ENCODE results near the gene GLRX2. TPM values are rescaled to one million over a fixed set of nuclear protein-coding genes. Genes with fewer than 3 reads are reported as not detected.

The GLRX2 gene
- total RNA-seq, 1 experiment from 2014 or later = 30.6 TPM

DNA sequence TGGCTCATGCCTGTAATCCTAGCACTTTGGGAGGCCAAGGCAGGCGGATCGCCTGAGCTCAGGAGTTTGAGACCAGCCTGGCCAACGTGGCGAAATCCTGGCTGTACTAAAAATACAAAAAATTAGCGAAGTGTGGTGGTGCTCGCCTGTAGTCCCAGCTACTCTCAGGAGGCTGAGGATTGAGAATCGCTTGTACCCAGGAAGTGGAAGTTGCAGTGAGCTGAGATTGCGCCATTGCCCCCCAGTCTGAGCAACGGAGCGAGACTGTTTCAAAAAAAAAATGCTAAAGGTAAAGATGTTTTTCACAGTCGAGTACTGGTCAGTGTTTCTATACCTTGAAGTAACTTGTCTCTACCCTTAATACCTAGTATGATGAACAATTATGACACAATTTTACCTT is 11.1 kb downstream of the GLRX2 start:
- RAD21 ChIA-PET (ENCODE audit: low non-redundant PET in 1 of 2, low total read pairs in 2 of 2, uncharacterized antibody in 2 of 2, unreplicated experiment in 2 of 2) = no interaction called here
- intact Hi-C loops (cut with micrococcal nuclease) = no loop called here
- H3K79me2 ChIP-seq (ENCODE audit: insufficient read depth, low read length) = no peaks in the 10 kb centered on the region
- peaks cover 13 to 18% of the 10 kb centered on the region in 2 experiments; a peak in 3 of 4 replicates for H3K36me3 ChIP-seq (ENCODE audit: control insufficient read depth in 1 of 2, insufficient read depth in 2 of 2, low read length in 2 of 2)
- no peak overlapping the region for H3K4me3 ChIP-seq (replicated peaks in 1 of 2; ENCODE audit: low read depth in 1 of 2, low read length in 2 of 2)
- H3K27me3 ChIP-seq (ENCODE audit: insufficient read depth, low read length) = no peaks in the 10 kb centered on the region
- no peak overlapping the region for H3K4me2 ChIP-seq (ENCODE audit: low read length)
- ATAC-seq (no peak), DNase-seq (ENCODE audit: low read depth, low spot score) (no peak)
- H3K9me2 ChIP-seq (ENCODE audit: insufficient read depth) = no peaks in the 10 kb centered on the region
- H3K9me3 ChIP-seq (ENCODE audit: control insufficient read depth in 1 of 2, insufficient read depth in 1 of 2, low read depth in 1 of 2, low read length in 2 of 2) = no peaks in the 10 kb centered on the region
- no peak overlapping the region for H2AFZ ChIP-seq (ENCODE audit: low read depth, low read length, poor library complexity, severe bottlenecking)
- POLR2A ChIA-PET = no interaction called here
- CTCF ChIA-PET = no interaction called here
- H3K9ac ChIP-seq (ENCODE audit: low read length) = no peak overlapping the region
- no peak overlapping the region for H3K27ac ChIP-seq (ENCODE audit: low read depth, low read length)
- TF ChIP-seq, protein P1, sequence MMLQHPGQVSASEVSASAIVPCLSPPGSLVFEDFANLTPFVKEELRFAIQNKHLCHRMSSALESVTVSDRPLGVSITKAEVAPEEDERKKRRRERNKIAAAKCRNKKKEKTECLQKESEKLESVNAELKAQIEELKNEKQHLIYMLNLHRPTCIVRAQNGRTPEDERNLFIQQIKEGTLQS (IDR thresholded peaks at IDR 0.05) = no peak
- TF ChIP-seq EZH2 (IDR thresholded peaks at IDR 0.05) = no peak
- no TSS peak for BruUV-seq (replicated peaks)
- H4K20me1 ChIP-seq (ENCODE audit: insufficient read depth) = no peaks in the 10 kb centered on the region
- no peaks in the 10 kb centered on the region for H3K4me1 ChIP-seq (ENCODE audit: control insufficient read depth in 1 of 2, insufficient read depth in 2 of 2, low read length in 2 of 2)

DNA sequence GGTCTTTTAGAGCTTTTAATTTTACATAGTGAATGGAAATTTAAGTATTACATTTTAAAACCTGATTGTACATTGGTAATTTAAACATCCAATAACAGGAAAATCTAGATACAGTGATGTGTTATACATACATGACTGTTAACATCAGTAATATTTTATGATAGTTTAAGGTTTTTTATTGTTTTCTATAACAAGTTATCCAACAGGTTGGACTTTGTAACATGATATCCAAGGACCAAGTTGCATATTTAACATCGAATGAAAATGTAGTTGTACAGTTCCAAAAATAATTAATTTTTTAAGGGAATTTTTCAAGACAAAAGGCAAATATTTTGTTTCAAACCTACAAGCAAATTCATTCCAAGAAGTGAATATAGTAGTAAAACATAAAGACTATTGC is 14.3 kb downstream of the GLRX2 start:
- POLR2A ChIA-PET = interaction anchor here (1.5 kb wide), 1 partner anchor 14 kb away, joined by 3 read pairs; the partner anchor contains the start of gene GLRX2
- no TSS peak for BruUV-seq (replicated peaks)
- Histone ChIP-seq H3K27me3 (ENCODE audit: insufficient read depth, low read length) (no peaks in the 10 kb centered on the region), H3K4me3 (replicated peaks in 1 of 2; ENCODE audit: low read depth in 1 of 2, low read length in 2 of 2) (no peak overlapping the region), H3K27ac (ENCODE audit: low read depth, low read length) (no peak overlapping the region), H3K79me2 (ENCODE audit: insufficient read depth, low read length) (no peaks in the 10 kb centered on the region), H3K4me1 (ENCODE audit: control insufficient read depth in 1 of 2, insufficient read depth in 2 of 2, low read length in 2 of 2) (no peaks in the 10 kb centered on the region), H3K9ac (ENCODE audit: low read length) (no peak overlapping the region), H3K36me3 (ENCODE audit: control insufficient read depth in 1 of 2, insufficient read depth in 2 of 2, low read length in 2 of 2) (peaks cover 3 to 9% of the 10 kb centered on the region in 2 experiments; a peak in 2 of 4 replicates), H3K9me3 (ENCODE audit: control insufficient read depth in 1 of 2, insufficient read depth in 1 of 2, low read depth in 1 of 2, low read length in 2 of 2) (no peaks in the 10 kb centered on the region), H3K9me2 (ENCODE audit: insufficient read depth) (no peaks in the 10 kb centered on the region), H4K20me1 (ENCODE audit: insufficient read depth) (no peaks in the 10 kb centered on the region), H3K4me2 (ENCODE audit: low read length) (no peak overlapping the region), H2AFZ (ENCODE audit: low read depth, low read length, poor library complexity, severe bottlenecking) (no peak overlapping the region)
- CTCF ChIA-PET = interaction anchor here (1.2 kb wide), 1 partner anchor 14 kb away, joined by 3 read pairs; the partner anchor contains the start of gene GLRX2
- no peak for TF ChIP-seq EZH2 (IDR thresholded peaks at IDR 0.05)
- no peak for TF ChIP-seq SIN3A (IDR thresholded peaks at IDR 0.05; ENCODE audit: low read depth)
- TF ChIP-seq, protein P2, sequence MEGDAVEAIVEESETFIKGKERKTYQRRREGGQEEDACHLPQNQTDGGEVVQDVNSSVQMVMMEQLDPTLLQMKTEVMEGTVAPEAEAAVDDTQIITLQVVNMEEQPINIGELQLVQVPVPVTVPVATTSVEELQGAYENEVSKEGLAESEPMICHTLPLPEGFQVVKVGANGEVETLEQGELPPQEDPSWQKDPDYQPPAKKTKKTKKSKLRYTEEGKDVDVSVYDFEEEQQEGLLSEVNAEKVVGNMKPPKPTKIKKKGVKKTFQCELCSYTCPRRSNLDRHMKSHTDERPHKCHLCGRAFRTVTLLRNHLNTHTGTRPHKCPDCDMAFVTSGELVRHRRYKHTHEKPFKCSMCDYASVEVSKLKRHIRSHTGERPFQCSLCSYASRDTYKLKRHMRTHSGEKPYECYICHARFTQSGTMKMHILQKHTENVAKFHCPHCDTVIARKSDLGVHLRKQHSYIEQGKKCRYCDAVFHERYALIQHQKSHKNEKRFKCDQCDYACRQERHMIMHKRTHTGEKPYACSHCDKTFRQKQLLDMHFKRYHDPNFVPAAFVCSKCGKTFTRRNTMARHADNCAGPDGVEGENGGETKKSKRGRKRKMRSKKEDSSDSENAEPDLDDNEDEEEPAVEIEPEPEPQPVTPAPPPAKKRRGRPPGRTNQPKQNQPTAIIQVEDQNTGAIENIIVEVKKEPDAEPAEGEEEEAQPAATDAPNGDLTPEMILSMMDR (IDR thresholded peaks at IDR 0.05 in 2 of 3, conservative IDR thresholded peaks at IDR 0.05 in 1 of 3; ENCODE audit: borderline replicate concordance in 1 of 3, insufficient read depth in 1 of 3, low read depth in 2 of 3, low read length in 2 of 3) = no peak
- TF ChIP-seq TCF7L2 (IDR thresholded peaks at IDR 0.05; ENCODE audit: borderline replicate concordance, extremely low read depth, insufficient read depth, insufficient read length) = no peak
- ATAC-seq (no peak), DNase-seq (ENCODE audit: low read depth, low spot score) (no peak)
- RAD21 ChIA-PET (ENCODE audit: low non-redundant PET in 1 of 2, low total read pairs in 2 of 2, uncharacterized antibody in 2 of 2, unreplicated experiment in 2 of 2) = no interaction called here
- intact Hi-C loops (cut with micrococcal nuclease) = no loop called here

Data from HCT116 (cell line).